Right atrium auricular region (tissue), 2 donors: ENCODE results near the gene PPP5C. TPM values are rescaled to one million over a fixed set of nuclear protein-coding genes. Genes with fewer than 3 reads are reported as not detected.
A peak's percentile ranks its signal among the peaks of the same experiment; 100 is the strongest.
"Not testable (repeated sequence)": the region's sequence is repeated elsewhere in the genome, so short reads cannot be mapped to it uniquely, and the experiment has no call there.

Experiments
- DNase-seq: peaks from one replicate; pipeline ENCODE4 v3.0.0-alpha.2; 2019; ENCODE audit warnings: low spot score
- H3K27ac ChIP-seq, 2 donors: fragments of 200-600 bp; sonication (generic); 1 replicate in 1 of 2; 2 replicates in 1 of 2; pipeline ENCODE4 v1.5.1; 2016 to 2019
- H3K27me3 ChIP-seq, 2 donors: fragments of 200-600 bp; sonication (generic); one replicate each; pipeline versions ENCODE4 v1.5.1 to v1.6.0; 2017 to 2019
- H3K36me3 ChIP-seq: fragments of 200-600 bp; sonication (generic); one replicate; pipeline ENCODE4 v1.5.1; 2016
- H3K4me1 ChIP-seq, 2 donors: fragments of 200-600 bp; sonication (generic); one replicate each; pipeline versions ENCODE4 v1.5.1 to v1.6.0; 2017 to 2019
- H3K4me3 ChIP-seq, 2 donors: fragments of 200-600 bp; sonication (generic); 1 replicate in 1 of 2; 2 replicates in 1 of 2; pipeline ENCODE4 v1.5.1; 2017 to 2019; ENCODE audit warnings: mild to moderate bottlenecking in 1 of 2, moderate library complexity in 1 of 2
- H3K9me3 ChIP-seq, 2 donors: fragments of 200-600 bp; sonication (generic); one replicate each; pipeline ENCODE4 v1.5.1; 2019
- total RNA-seq, 2 donors: library from RNA; depleted of rRNA; stranded (reverse); fragments of >200 nt; gene quantifications; one replicate each; pipeline ENCODE4 v1.1.0, GENCODE V29; 2016
- TF ChIP-seq, protein P1 (sequence below), 2 donors: fragments of 200-600 bp; sonication (generic); IDR thresholded peaks; one replicate each; pipeline ENCODE4 v1.5.1; 2019; ENCODE audit warnings: antibody characterized with exemption in 2 of 2

The PPP5C gene
- total RNA-seq, 2 donors from 2014 or later = 59.1 to 84.3 TPM

DNA sequence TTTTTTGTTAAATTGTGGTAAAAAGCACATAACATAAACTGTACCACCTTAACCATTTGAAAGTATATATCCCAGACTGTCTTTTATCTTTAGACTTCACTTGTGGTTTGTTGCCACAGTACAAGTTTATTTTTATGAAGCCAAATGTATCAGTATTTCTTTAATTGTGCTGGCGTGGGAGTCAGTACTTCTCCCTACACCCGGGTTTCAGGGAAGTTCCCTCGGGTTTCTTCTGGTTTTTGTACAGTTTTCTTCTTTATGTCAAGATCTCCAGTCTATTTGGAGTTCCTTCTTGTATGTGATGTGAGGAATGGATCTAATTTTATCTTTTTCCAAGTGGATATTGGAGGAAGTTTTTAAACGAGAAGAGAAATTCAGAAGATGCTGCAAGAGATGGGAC lies 46.0 kb downstream of the PPP5C start:
- TF ChIP-seq, protein P1, sequence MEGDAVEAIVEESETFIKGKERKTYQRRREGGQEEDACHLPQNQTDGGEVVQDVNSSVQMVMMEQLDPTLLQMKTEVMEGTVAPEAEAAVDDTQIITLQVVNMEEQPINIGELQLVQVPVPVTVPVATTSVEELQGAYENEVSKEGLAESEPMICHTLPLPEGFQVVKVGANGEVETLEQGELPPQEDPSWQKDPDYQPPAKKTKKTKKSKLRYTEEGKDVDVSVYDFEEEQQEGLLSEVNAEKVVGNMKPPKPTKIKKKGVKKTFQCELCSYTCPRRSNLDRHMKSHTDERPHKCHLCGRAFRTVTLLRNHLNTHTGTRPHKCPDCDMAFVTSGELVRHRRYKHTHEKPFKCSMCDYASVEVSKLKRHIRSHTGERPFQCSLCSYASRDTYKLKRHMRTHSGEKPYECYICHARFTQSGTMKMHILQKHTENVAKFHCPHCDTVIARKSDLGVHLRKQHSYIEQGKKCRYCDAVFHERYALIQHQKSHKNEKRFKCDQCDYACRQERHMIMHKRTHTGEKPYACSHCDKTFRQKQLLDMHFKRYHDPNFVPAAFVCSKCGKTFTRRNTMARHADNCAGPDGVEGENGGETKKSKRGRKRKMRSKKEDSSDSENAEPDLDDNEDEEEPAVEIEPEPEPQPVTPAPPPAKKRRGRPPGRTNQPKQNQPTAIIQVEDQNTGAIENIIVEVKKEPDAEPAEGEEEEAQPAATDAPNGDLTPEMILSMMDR (IDR thresholded peaks at IDR 0.05) = no peak
- Histone ChIP-seq H3K27me3 (no peaks in the 10 kb centered on the region), H3K4me3 (no peak overlapping the region), H3K27ac (peak overlapping the region in 1 of 2 donors; percentile 5), H3K36me3 (peaks cover 48% of the 10 kb centered on the region), H3K4me1 (no peaks in the 10 kb centered on the region), H3K9me3 (no peaks in the 10 kb centered on the region)
- DNase-seq = no peak

DNA sequence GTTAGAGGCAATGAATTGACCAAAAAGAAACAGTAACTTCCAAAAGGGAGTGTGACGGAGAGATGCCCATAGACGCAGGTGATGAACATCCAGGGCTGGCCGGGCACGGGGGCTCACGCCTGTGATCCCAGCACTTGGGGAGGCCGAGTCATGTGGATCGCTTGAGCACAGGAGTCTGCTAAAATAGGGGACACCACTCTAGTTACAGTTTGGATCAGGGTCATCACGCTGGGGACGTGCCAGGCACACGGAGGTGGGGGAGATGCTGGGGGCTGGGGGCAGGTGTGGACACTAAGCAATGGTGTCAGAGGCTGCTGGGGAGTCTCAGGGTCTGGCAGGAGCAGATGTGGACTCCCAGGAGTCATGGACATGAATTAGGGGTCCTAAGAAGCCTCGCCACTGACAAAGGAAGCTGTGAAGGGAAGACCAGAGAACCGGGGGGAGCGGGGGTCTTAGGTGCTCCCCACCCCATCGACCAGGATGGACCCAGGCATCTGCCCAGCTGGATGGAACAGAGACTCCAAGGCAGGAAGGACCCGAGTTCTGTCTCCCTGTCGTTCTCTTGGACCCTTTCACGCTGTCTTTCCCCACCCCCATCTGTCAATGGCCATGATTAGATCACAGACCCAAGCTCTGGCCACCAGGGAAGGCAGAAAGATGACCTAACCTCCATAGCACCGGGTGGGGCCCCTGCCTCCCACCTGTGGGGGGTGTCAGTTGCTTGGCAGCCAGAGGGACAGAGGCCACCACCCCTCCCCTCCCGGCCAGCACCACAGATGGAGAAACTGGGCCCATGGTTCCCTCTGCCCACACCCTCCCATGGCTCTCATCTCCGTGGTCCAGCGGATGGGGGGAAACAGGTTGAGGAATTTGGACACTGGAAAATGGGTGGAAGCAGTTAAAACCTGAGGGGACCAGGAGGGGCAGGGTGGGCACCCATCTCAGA lies 46.8 kb downstream of the PPP5C start:
- H3K27me3 ChIP-seq = no peaks in the 10 kb centered on the region
- no peaks in the 10 kb centered on the region for H3K4me1 ChIP-seq
- H3K9me3 ChIP-seq = no peaks in the 10 kb centered on the region
- H3K27ac ChIP-seq = no peak overlapping the region
- DNase-seq = no peak
- peaks cover 39% of the 10 kb centered on the region for H3K36me3 ChIP-seq
- no peak overlapping the region for H3K4me3 ChIP-seq
- TF ChIP-seq, protein P1 (IDR thresholded peaks at IDR 0.05) = no peak

DNA sequence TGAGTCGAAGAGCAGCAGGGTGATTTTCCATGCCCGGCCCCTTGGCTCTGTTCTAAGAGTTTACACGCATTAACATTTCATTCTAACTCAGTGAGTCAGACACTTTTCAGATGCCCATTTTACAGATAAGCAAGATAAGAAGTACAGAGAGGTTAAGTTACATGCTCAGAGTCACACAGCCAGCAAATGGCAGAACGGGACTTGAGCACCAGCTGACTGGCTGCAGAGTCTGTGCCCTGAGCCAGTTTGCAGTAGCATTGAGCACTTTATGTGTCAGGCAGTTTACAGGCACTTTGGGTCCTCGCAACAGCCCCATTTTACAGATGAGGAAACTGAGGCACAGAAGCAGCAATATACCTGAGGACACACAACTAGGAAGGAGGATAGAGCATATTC lies 47.5 kb downstream of the PPP5C start:
- DNase-seq = no peak
- Histone ChIP-seq H3K36me3 (peaks cover 33% of the 10 kb centered on the region), H3K4me3 (no peak overlapping the region), H3K9me3 (no peaks in the 10 kb centered on the region), H3K27me3 (no peaks in the 10 kb centered on the region), H3K27ac (no peak overlapping the region), H3K4me1 (no peaks in the 10 kb centered on the region)
- TF ChIP-seq, protein P1 (IDR thresholded peaks at IDR 0.05) = no peak

DNA sequence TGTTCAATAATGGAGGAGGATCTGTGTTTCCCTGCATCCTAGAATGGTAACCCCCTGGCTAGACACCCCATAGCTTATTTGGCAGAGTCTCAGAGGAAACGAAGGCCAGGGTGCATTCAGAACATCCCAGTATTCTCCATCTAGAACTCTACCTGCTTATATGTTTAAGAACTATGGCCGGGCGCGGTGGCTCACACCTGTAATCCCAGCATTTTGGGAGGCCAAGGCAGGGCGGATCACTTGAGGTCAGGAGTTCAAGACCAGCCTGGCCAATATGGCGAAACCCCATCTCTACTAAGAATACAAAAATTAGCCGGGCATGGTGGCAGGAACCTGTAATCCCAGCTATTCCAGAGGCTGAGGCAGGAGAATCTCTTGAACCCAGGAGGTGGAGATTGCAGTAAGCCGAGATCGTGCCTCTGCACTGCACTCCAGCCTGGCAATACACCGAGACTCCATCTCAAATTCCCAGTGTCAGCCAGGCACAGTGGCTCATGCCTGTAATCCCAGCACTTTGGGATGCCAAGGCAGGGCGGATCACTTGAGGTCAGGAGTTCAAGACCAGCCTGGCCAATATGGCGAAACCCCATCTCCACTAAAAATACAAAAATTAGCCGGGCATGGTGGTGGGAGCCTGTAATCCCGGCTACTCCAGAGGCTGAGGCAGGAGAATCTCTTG lies 51.1 kb downstream of the PPP5C start:
- H3K4me3 ChIP-seq, H3K27me3 ChIP-seq, H3K27ac ChIP-seq, H3K36me3 ChIP-seq, H3K9me3 ChIP-seq, H3K4me1 ChIP-seq, DNase-seq: not testable (repeated sequence)

DNA sequence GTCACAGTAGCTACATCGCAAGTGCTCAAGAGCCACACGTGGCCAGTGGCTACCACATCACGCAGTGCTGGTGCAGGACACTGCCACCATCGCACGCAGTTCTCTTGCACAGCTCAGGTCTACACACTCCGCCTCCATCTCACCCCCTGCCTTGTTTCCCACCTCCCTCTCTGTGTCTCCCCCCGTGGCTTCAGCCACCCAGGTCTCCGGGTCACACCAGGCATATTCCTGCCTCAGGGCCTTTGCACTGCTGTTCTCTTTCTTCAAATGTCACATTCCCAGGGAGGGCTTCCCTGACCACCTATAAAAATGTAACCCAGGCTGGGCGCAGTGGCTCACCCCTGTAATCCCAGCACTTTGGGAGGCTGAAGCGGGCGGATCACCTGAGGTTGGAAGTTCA lies 55.8 kb downstream of the PPP5C start:
- TF ChIP-seq, protein P1 (IDR thresholded peaks at IDR 0.05) = no peak
- no peak for DNase-seq
- H3K4me1 ChIP-seq = peaks cover 0 to 31% of the 10 kb centered on the region in 2 donors

DNA sequence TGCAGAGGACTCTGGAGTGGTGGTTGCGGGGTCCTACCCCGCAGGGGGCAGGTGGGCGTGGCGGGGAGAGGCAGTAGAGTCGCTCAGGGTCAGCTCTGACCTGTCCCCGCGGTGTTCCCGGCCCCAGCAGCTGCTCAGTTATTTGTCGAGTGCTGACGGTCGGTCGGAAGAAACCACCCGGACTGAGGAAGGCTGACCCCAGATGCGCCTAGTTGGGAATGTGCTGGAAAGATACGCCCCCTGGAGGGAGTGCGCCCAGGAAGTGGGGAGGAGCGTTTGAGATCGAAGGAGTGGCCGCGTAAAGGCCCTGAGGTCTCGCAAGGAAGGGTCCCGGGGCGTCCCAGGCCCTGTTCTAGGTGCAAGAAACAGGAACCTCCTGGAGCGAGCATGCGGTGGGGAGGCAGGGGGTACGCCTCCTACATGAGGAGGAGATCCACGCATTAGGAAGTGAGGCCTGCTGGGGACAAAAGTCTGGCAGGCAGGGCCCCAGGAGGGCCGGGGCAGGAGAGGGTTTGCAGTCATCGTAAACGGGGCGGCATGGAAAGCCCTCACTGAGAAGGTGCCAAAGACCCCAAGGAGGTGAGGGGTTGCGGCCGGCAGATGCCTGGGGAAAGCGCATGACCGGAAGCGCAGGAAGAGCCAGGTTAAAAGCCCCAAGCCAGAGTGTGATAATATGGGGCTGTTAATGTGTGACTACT lies 57.3 kb downstream of the PPP5C start:
- DNase-seq = peak; percentile 72
- H3K27ac ChIP-seq = peak overlapping the region; percentile 68 to 69
- no peaks in the 10 kb centered on the region for H3K27me3 ChIP-seq
- H3K4me3 ChIP-seq = peak overlapping the region; percentile 27 to 46
- TF ChIP-seq, protein P1 (IDR thresholded peaks at IDR 0.05) = no peak
- no peaks in the 10 kb centered on the region for H3K9me3 ChIP-seq
- peaks cover 0 to 45% of the 10 kb centered on the region in 2 donors for H3K4me1 ChIP-seq
- no peaks in the 10 kb centered on the region for H3K36me3 ChIP-seq

More for the DNA sequence above, 55.8 kb downstream of the PPP5C start:
- Histone ChIP-seq H3K27me3 (no peaks in the 10 kb centered on the region), H3K9me3 (no peaks in the 10 kb centered on the region), H3K36me3 (no peaks in the 10 kb centered on the region), H3K4me3 (no peak overlapping the region), H3K27ac (no peak overlapping the region)
